HG03354 (cell line): ENCODE data around the gene NSUN2.

ENCODE experiments used
- ATAC-seq: cut with Tn5 transposase; IDR thresholded peaks from one replicate; pipeline ENCODE4 v1.9.1; 2021; ENCODE audit warnings: mild to moderate bottlenecking; ENCODE audit not compliant: unreplicated experiment, poor library complexity, severe bottlenecking

Gene NSUN2

GRCh38 chr5:6607559-6607936 lies 25.3 kb downstream of the NSUN2 start:
- no peak for ATAC-seq

DNA sequence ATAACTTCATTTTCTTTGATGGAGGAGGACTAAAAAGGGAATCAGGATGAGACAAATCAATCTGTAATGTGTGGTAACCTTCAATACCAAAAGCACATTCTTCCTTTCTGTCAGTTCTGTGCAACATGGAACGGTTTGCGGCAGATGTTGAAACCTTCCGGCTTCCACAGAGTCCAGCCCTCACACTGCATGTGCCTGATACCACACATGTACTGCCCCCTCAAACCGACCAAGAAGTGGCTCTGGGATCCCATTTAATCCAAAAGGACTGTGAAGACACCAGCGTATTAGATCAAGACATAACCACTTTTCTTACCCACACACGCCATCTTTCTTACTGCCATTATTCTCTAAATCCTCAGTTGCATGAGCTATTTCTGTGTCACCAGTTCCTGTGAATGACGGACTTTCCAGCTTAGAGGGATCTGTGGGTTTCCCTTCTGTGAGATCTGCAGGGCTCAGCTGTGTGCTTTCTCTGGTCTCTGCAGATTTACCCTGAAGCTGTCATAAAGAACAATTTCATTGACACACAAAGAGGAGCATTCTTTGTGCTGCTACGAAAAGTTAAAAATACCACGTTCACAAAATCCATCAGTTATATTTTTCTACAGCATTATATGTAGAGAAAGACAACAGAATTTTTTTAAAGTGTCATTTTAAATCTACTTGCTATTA lies 25.8 kb downstream of the NSUN2 start:
- ATAC-seq, result no peak

GRCh38 chr5:6604946-6605345 lies 27.9 kb downstream of the NSUN2 start:
- ATAC-seq, result no peak

GRCh38 chr5:6604341-6604740 lies 28.5 kb downstream of the NSUN2 start:
- ATAC-seq, result no peak

DNA sequence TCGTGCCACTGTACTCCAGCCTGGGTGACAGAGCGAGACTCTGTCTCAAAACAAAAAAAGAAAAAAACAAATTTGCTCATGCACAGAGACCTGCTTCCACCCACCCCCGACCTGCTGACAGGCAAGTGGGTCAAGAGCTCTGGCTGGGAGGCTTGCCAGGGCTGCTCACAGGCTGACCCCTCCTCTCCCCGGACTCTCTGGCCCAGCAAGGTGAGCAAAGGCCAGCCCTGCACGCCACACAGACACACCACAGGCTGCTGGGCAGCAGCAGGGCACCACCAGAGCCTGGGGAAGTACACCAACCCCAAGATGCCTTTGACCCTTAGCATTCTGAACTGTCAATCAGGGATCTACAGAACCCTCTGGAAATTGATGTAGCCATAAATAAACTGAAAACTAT lies 29.2 kb downstream of the NSUN2 start:
- ATAC-seq, result no peak

GRCh38 chr5:6602441-6602840 lies 30.4 kb downstream of the NSUN2 start:
- no peak for ATAC-seq

GRCh38 chr5:6601816-6602215 lies 31.0 kb downstream of the NSUN2 start:
- no peak for ATAC-seq

DNA sequence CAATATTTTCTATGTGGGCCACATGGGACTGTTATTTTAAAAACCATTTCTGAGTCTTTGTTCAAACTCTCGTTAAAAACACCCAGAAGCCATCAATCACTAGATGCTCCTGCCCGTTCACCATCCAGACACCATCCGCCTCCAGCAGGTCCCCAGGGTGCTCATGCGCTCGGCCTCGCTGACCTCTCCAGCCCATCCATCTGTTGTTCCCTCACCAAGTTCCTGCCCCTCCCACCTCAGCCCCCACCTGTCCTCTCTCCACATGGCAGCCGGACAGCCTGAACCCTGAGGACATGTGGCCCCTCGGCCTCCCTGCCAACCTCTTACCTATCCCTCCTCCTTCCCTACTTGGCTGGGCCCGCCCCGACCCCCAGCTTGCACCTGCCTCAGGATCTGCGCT lies 31.6 kb downstream of the NSUN2 start:
- no peak for ATAC-seq

GRCh38 chr5:6599739-6600138 lies 33.1 kb downstream of the NSUN2 start:
- no peak for ATAC-seq

GRCh38 chr5:6598351-6598900 lies 34.4 kb downstream of the NSUN2 start:
- ATAC-seq, result no peak

- ATAC-seq, result no peak
Measured at GRCh38 chr5:6597557-6597956, 35.3 kb downstream of the NSUN2 start.

GRCh38 chr5:6596388-6596787 lies 36.5 kb downstream of the NSUN2 start:
- ATAC-seq, result no peak

DNA sequence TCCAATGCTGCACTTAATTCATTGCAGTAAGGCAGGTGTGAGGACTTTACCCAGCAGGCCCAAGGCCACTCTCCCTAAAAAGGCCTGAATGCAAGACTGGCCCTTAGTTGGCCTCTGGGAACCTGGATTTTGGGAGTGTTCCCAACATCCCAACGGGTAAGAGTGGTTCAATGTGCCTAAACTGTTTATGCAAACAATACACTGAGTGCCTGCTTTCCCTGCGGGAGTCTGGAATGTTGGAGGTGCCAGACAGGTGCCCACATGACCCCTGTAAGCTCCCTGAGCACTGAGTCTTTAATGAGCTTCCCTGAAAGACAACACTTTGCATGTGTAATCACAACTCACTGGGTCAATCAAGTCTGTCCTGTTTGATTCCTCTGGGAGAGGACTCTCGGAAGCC lies 37.4 kb downstream of the NSUN2 start:
- ATAC-seq, result no peak

DNA sequence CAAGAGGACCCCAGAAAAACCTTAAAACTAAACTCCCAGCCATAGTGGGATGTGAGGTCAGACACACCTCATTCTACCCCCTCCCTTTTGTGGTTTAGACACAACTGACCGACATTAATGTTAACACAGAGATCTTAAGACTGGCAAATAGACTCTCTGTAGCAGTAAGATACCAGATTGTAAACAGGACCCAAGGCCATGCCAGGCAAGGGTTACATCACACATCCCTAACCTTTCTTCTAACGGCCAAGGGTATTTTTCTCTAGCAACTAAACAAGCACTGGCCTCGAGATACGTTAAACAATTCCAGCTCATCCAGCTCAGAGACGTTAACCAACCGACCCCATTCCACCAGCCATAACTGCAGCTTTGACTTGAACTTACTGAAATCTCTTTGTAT lies 38.8 kb downstream of the NSUN2 start:
- ATAC-seq, result no peak

GRCh38 chr5:6593148-6594016 lies 39.5 kb downstream of the NSUN2 start:
- no peak for ATAC-seq

DNA sequence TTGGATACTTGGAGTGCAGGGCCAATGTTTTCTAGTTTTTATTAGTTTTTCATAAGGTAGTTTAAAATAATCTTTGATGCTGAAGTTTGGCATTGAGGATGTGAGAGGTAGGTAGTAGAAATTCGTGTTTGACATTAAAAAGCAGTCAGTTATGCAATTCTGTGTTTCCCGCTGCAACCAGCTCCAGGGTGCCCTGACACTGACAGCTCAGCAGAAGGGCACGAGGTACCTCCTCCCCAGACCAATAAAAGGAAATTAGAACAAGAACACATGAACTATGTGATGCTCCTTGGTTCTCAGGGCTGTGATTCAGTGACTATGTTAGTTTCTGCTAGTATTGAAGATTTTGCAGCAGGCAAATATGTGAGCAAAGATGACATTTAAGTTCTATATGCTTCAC lies 40.2 kb downstream of the NSUN2 start:
- ATAC-seq, result no peak

- no peak for ATAC-seq
Measured at GRCh38 chr5:6591671-6592288, 41.1 kb downstream of the NSUN2 start.

- ATAC-seq, result no peak
Measured at GRCh38 chr5:6590581-6590980, 42.3 kb downstream of the NSUN2 start.

DNA sequence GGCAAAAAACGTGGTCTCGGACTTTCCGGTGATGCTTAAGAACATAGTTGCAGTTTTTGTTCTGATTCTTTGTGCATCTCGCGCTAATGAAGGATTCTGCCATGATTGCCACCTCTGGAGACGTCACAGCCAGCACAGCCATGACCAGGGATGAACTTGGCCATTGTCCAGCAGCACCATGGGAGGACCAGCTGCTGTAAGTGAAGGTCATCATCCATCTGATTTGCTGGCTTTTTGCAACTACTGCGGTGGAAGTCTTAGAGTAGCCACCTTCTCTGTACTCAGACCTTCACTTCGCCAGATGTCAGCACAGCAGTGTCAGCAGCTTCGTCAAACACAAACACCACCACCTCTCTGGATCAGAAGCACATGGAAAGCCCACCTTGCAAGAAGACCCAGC lies 45.7 kb downstream of the NSUN2 start:
- ATAC-seq, result no peak

- ATAC-seq, result no peak
Measured at GRCh38 chr5:6586647-6587042, 46.2 kb downstream of the NSUN2 start.
